DND-41 (cell line): ENCODE data around the gene APLF.

Source experiments
- ATAC-seq: fragments of 200-7000 bp; cut with Tn5 transposase; 3 replicates; pipeline ENCODE4 v1.9.1; 2021; ENCODE audit warnings: low read depth; ENCODE audit not compliant: insufficient read depth
- DNase-seq: peaks from one replicate; pipeline ENCODE4 v3.0.0-alpha.2; 2020
- H2AFZ ChIP-seq: 2 replicates; pipeline ENCODE4 v1.6.0; 2012; ENCODE audit warnings: low read depth, low read length
- H3K27ac ChIP-seq: 2 replicates; pipeline ENCODE4 v1.5.1; 2012; ENCODE audit warnings: low read length, inconsistent platforms
- H3K27me3 ChIP-seq: fragments of 200-600 bp; sonication (generic); 2 replicates; pipeline ENCODE4 v1.6.0; 2012; ENCODE audit warnings: low read length, mild to moderate bottlenecking, inconsistent platforms; ENCODE audit not compliant: insufficient read depth, poor library complexity
- H3K36me3 ChIP-seq: 2 replicates; pipeline ENCODE4 v1.5.1; 2012; ENCODE audit warnings: low read length, inconsistent platforms; ENCODE audit not compliant: insufficient read depth
- H3K4me1 ChIP-seq: 2 replicates; pipeline ENCODE4 v1.5.1; 2012; ENCODE audit warnings: mild to moderate bottlenecking, low read length; ENCODE audit not compliant: insufficient read depth
- H3K4me2 ChIP-seq: 2 replicates; pipeline ENCODE4 v1.6.0; 2012; ENCODE audit warnings: mild to moderate bottlenecking, moderate library complexity, low read length, inconsistent platforms; ENCODE audit not compliant: insufficient read depth
- H3K4me3 ChIP-seq, 2 experiments: fragments of 200-600 bp in 1 of 2; shearing (Covaris generic) in 1 of 2; 2 replicates each; pipeline ENCODE4 v1.5.1; 2012 to 2016; ENCODE audit warnings: inconsistent platforms in 2 of 2, low read length in 2 of 2, mild to moderate bottlenecking in 2 of 2, low read depth in 1 of 2, moderate library complexity in 1 of 2
- H3K79me2 ChIP-seq: 2 replicates; pipeline ENCODE4 v1.6.0; 2012; ENCODE audit warnings: low read length, inconsistent platforms; ENCODE audit not compliant: insufficient read depth
- H3K9ac ChIP-seq: 2 replicates; pipeline ENCODE4 v1.6.0; 2012; ENCODE audit warnings: low read depth, mild to moderate bottlenecking, inconsistent platforms, low read length, moderate library complexity
- H3K9me3 ChIP-seq: 2 replicates; pipeline ENCODE4 v1.5.1; 2012; ENCODE audit warnings: low read length, moderate library complexity, mild to moderate bottlenecking, inconsistent platforms; ENCODE audit not compliant: insufficient read depth, severe bottlenecking
- H4K20me1 ChIP-seq: 2 replicates; pipeline ENCODE4 v1.6.0; 2012; ENCODE audit warnings: low read length; ENCODE audit not compliant: insufficient read depth
- CTCF ChIP-seq: IDR thresholded peaks from 2 replicates; pipeline ENCODE4 v1.5.1; 2012; ENCODE audit warnings: borderline replicate concordance, low read length, moderate library complexity, mild to moderate bottlenecking; ENCODE audit not compliant: poor library complexity, severe bottlenecking; ENCODE audit errors: extremely low read depth
- EZH2 ChIP-seq: IDR thresholded peaks from 3 replicates; pipeline ENCODE4 v1.6.1; 2012; ENCODE audit warnings: borderline replicate concordance, low read depth, mild to moderate bottlenecking, moderate library complexity, low read length, inconsistent platforms; ENCODE audit not compliant: severe bottlenecking

The APLF gene

GRCh38 chr2:68512966-68513365 is 45.6 kb downstream of the APLF start:
- H3K4me2 ChIP-seq: no peak overlapping the region
- no peaks in the 10 kb centered on the region for H3K9me3 ChIP-seq
- H3K4me3 ChIP-seq: no peak overlapping the region
- no peak for DNase-seq
- no peak overlapping the region for H3K9ac ChIP-seq
- no peaks in the 10 kb centered on the region for H3K36me3 ChIP-seq
- H2AFZ ChIP-seq: no peak overlapping the region
- no peak for ATAC-seq
- H3K27me3 ChIP-seq: no peaks in the 10 kb centered on the region
- H3K4me1 ChIP-seq: no peaks in the 10 kb centered on the region
- H4K20me1 ChIP-seq: no peaks in the 10 kb centered on the region
- H3K79me2 ChIP-seq: no peaks in the 10 kb centered on the region
- no peak for TF ChIP-seq EZH2
- no peak for TF ChIP-seq CTCF
- no peak overlapping the region for H3K27ac ChIP-seq

- ATAC-seq (no peak), DNase-seq (no peak)
- Histone ChIP-seq H3K4me3 (no peak overlapping the region), H3K79me2 (no peaks in the 10 kb centered on the region), H4K20me1 (no peaks in the 10 kb centered on the region), H3K4me2 (no peak overlapping the region), H3K27me3 (no peaks in the 10 kb centered on the region), H3K9me3 (no peaks in the 10 kb centered on the region), H3K36me3 (no peaks in the 10 kb centered on the region), H2AFZ (no peak overlapping the region), H3K4me1 (no peaks in the 10 kb centered on the region), H3K9ac (no peak overlapping the region), H3K27ac (no peak overlapping the region)
- no peak for TF ChIP-seq CTCF
- TF ChIP-seq EZH2: no peak
Observed at GRCh38 chr2:68514316-68514929, 47.0 kb downstream of the APLF start.

- DNase-seq: no peak
Observed at GRCh38 chr2:68516051-68516955, 48.9 kb downstream of the APLF start.

More at GRCh38 chr2:68516051-68516955, 48.9 kb downstream of the APLF start:
- H3K9ac ChIP-seq: no peak overlapping the region
- H2AFZ ChIP-seq: no peak overlapping the region
- H3K4me2 ChIP-seq: no peak overlapping the region
- no peaks in the 10 kb centered on the region for H3K27me3 ChIP-seq
- peak; percentile 71 for ATAC-seq
- H3K79me2 ChIP-seq: no peaks in the 10 kb centered on the region
- H3K4me3 ChIP-seq: no peak overlapping the region
- H3K36me3 ChIP-seq: no peaks in the 10 kb centered on the region
- no peaks in the 10 kb centered on the region for H4K20me1 ChIP-seq
- no peak overlapping the region for H3K27ac ChIP-seq
- H3K9me3 ChIP-seq: no peaks in the 10 kb centered on the region
- no peak for TF ChIP-seq EZH2
- no peak for TF ChIP-seq CTCF
- H3K4me1 ChIP-seq: no peaks in the 10 kb centered on the region
